Lower lobe of right lung (tissue), 2 donors: ENCODE results near the gene ERCC4. TPM values are rescaled to one million over a fixed set of nuclear protein-coding genes. Genes with fewer than 3 reads are reported as not detected.

Source experiments
- ATAC-seq, 2 donors: fragments of 200-7000 bp; cut with Tn5 transposase; one replicate each; pipeline ENCODE4 v1.9.1; 2020 to 2022; ENCODE audit warnings: mild to moderate bottlenecking in 2 of 2, moderate library complexity in 2 of 2
- DNase-seq: peaks from one replicate; pipeline ENCODE4 v3.0.0-alpha.2; 2020
- H3K27ac ChIP-seq: fragments of 200-600 bp; one replicate; pipeline ENCODE4 v1.8.0; 2022
- H3K27me3 ChIP-seq: fragments of 200-600 bp; one replicate; pipeline ENCODE4 v1.8.0; 2022; ENCODE audit warnings: low read depth
- H3K36me3 ChIP-seq: fragments of 200-600 bp; one replicate; pipeline ENCODE4 v1.8.0; 2022; ENCODE audit warnings: mild to moderate bottlenecking
- H3K4me1 ChIP-seq: fragments of 200-600 bp; one replicate; pipeline ENCODE4 v1.8.0; 2022
- H3K4me3 ChIP-seq: fragments of 200-600 bp; one replicate; pipeline ENCODE4 v1.8.0; 2022; ENCODE audit warnings: mild to moderate bottlenecking
- H3K9me3 ChIP-seq: fragments of 200-600 bp; one replicate; pipeline ENCODE4 v1.8.0; 2022
- CTCF ChIP-seq: fragments of 200-600 bp; IDR thresholded peaks from one replicate; pipeline ENCODE4 v1.8.0; 2022; ENCODE audit warnings: antibody characterized with exemption, mild to moderate bottlenecking
- intact Hi-C: fragments of 100-400 bp; cut with DNase I; formaldehyde crosslinking; loops from one replicate; pipeline ENCODE4 v1.11.0; 2022
- total RNA-seq: library from RNA; stranded (reverse); fragmentation: NEBNext Ultra II Directional; extraction: Animal tissue kit (Norgen Biotek cat#: 25700); gene quantifications from one replicate; pipeline ENCODE4 v1.2.1, GENCODE V29; 2021
- donor health status: DM: no; HTN: yes; CAD: no; lungs with severe emphysema.

Gene ERCC4
- total RNA-seq, 1 donor from 2014 or later, result 10.9 TPM

GRCh38 chr16:13968835-13969234 is 48.9 kb downstream of the ERCC4 start:
- Histone ChIP-seq H3K27me3 (no peaks in the 10 kb centered on the region), H3K4me1 (no peaks in the 10 kb centered on the region), H3K4me3 (no peak overlapping the region), H3K9me3 (no peaks in the 10 kb centered on the region), H3K36me3 (no peaks in the 10 kb centered on the region), H3K27ac (no peak overlapping the region)
- ATAC-seq (no peak), DNase-seq (no peak)
- no peak for TF ChIP-seq CTCF
- intact Hi-C loops, result no loop called here

- Histone ChIP-seq H3K36me3 (no peaks in the 10 kb centered on the region), H3K27ac (no peak overlapping the region), H3K9me3 (no peaks in the 10 kb centered on the region), H3K27me3 (no peaks in the 10 kb centered on the region), H3K4me3 (no peak overlapping the region), H3K4me1 (no peaks in the 10 kb centered on the region)
- ATAC-seq (no peak), DNase-seq (no peak)
- TF ChIP-seq CTCF, result no peak
- intact Hi-C loops, result no loop called here
Measured at GRCh38 chr16:13969711-13970110, 49.8 kb downstream of the ERCC4 start.

GRCh38 chr16:13970708-13971422 is 50.9 kb downstream of the ERCC4 start:
- H3K9me3 ChIP-seq, result no peaks in the 10 kb centered on the region
- no peaks in the 10 kb centered on the region for H3K27me3 ChIP-seq
- DNase-seq (no peak), ATAC-seq (no peak)
- TF ChIP-seq CTCF, result no peak
- intact Hi-C loops, result no loop called here
- no peak overlapping the region for H3K4me3 ChIP-seq
- no peaks in the 10 kb centered on the region for H3K36me3 ChIP-seq
- H3K27ac ChIP-seq, result no peak overlapping the region
- H3K4me1 ChIP-seq, result no peaks in the 10 kb centered on the region

- no peak for TF ChIP-seq CTCF
- H3K9me3 ChIP-seq, result no peaks in the 10 kb centered on the region
- intact Hi-C loops, result no loop called here
- no peak overlapping the region for H3K27ac ChIP-seq
- DNase-seq (no peak), ATAC-seq (no peak)
- no peak overlapping the region for H3K4me3 ChIP-seq
- H3K36me3 ChIP-seq, result no peaks in the 10 kb centered on the region
- no peaks in the 10 kb centered on the region for H3K4me1 ChIP-seq
- H3K27me3 ChIP-seq, result no peaks in the 10 kb centered on the region
Measured at GRCh38 chr16:13973321-13974023, 53.5 kb downstream of the ERCC4 start.

- Histone ChIP-seq H3K27me3 (no peaks in the 10 kb centered on the region), H3K4me3 (no peak overlapping the region), H3K36me3 (no peaks in the 10 kb centered on the region), H3K4me1 (no peaks in the 10 kb centered on the region), H3K27ac (no peak overlapping the region), H3K9me3 (peaks cover 9% of the 10 kb centered on the region)
- intact Hi-C loops, result no loop called here
- no peak for DNase-seq
- TF ChIP-seq CTCF, result no peak
- no peak for ATAC-seq
Measured at GRCh38 chr16:13977177-13977576, 57.2 kb downstream of the ERCC4 start.
